AG04450 (cell line): ENCODE measurements around the gene DSCAML1. TPM values are rescaled to one million over a fixed set of nuclear protein-coding genes. Genes with fewer than 3 reads are reported as not detected.

Experiments used
- CTCF ChIA-PET: fragments of 300-600, 350-600 bp; formaldehyde crosslinking; extraction: SDS; loops from one replicate; lab custom pipeline; 2022; ENCODE audit warnings: antibody characterized with exemption, inconsistent platforms; lab: Charles Lee
- POLR2A ChIA-PET: fragments of 350-600 bp; formaldehyde crosslinking; extraction: SDS; loops from one replicate; lab custom pipeline; 2021; ENCODE audit warnings: antibody characterized with exemption, inconsistent platforms; lab: Yijun Ruan, JAX
- DNase-seq: peaks from one replicate; pipeline ENCODE4 v3.0.0-alpha.2; 2011; ENCODE audit warnings: low read depth, low spot score
- H3K27ac ChIP-seq: one replicate; pipeline ENCODE4 v1.5.1; 2012; ENCODE audit warnings: low read depth, low read length, control low read depth
- H3K27me3 ChIP-seq: one replicate; pipeline ENCODE4 v1.6.0; 2012; ENCODE audit warnings: low read length; ENCODE audit not compliant: control insufficient read depth, insufficient read depth
- H3K4me3 ChIP-seq: 2 replicates; pipeline ENCODE4 v1.5.1; 2011; ENCODE audit warnings: mild to moderate bottlenecking, low read depth, low read length, control low read depth
- H3K9me3 ChIP-seq: 2 replicates; pipeline ENCODE4 v1.5.1; 2012; ENCODE audit warnings: low read length; ENCODE audit not compliant: control insufficient read depth, insufficient read depth
- CTCF ChIP-seq: IDR thresholded peaks from 2 replicates; pipeline ENCODE4 v1.5.1; 2011; ENCODE audit warnings: low read depth, low read length, control low read depth, inconsistent platforms
- polyA plus RNA-seq: library from polyadenylated mRNA; depleted of rRNA; stranded (reverse); fragments of >200 nt; gene quantifications from 2 replicates; pipeline ENCODE4 v1.2.3, GENCODE V29; 2011

The DSCAML1 gene
- polyA plus RNA-seq, 1 experiment = not detected

- CTCF ChIA-PET = interaction anchor here (0.5 to 5.9 kb wide), 16 partner anchors 10 to 350 kb away, joined by 3 to 86 read pairs (median 4); no protein-coding TSS in a partner anchor
- H3K9me3 ChIP-seq = no peaks in the 10 kb centered on the region
- no peak overlapping the region for H3K4me3 ChIP-seq
- peak; percentile 59 for TF ChIP-seq CTCF
- H3K27me3 ChIP-seq = peaks cover 2% of the 10 kb centered on the region
- DNase-seq = no peak
- no peak overlapping the region for H3K27ac ChIP-seq
- POLR2A ChIA-PET = interaction anchor here (0.6 kb wide), 1 partner anchor 205 kb away, joined by 6 read pairs; no protein-coding TSS in a partner anchor
Observed at GRCh38 chr11:117621226-117621625, 175.8 kb downstream of the DSCAML1 start.

- no peak for TF ChIP-seq CTCF
- Histone ChIP-seq H3K4me3 (no peak overlapping the region), H3K27ac (no peak overlapping the region), H3K9me3 (no peaks in the 10 kb centered on the region), H3K27me3 (peaks cover 2% of the 10 kb centered on the region)
- ChIA-PET POLR2A (no interaction called here), CTCF (interaction anchor here (0.5 to 5.9 kb wide), 13 partner anchors 9 to 293 kb away, joined by 3 to 86 read pairs (median 5); no protein-coding TSS in a partner anchor)
- no peak for DNase-seq
Observed at GRCh38 chr11:117620659-117621058, 176.4 kb downstream of the DSCAML1 start.

- H3K27me3 ChIP-seq = peaks cover 2% of the 10 kb centered on the region
- ChIA-PET POLR2A (no interaction called here), CTCF (interaction anchor here (1.6 to 5.9 kb wide), 2 partner anchors 8 to 194 kb away, joined by 10 to 86 read pairs; no protein-coding TSS in a partner anchor)
- DNase-seq = no peak
- no peaks in the 10 kb centered on the region for H3K9me3 ChIP-seq
- H3K27ac ChIP-seq = no peak overlapping the region
- TF ChIP-seq CTCF = no peak
- no peak overlapping the region for H3K4me3 ChIP-seq
Observed at GRCh38 chr11:117620086-117620485, 176.9 kb downstream of the DSCAML1 start.

- H3K27ac ChIP-seq = no peak overlapping the region
- POLR2A ChIA-PET = interaction anchor here (0.7 kb wide), 1 partner anchor 41 kb away, joined by 3 read pairs; no protein-coding TSS in a partner anchor
- no peak for TF ChIP-seq CTCF
- no peak overlapping the region for H3K4me3 ChIP-seq
- CTCF ChIA-PET = interaction anchor here (1.6 to 5.9 kb wide), 2 partner anchors 8 to 194 kb away, joined by 10 to 86 read pairs; no protein-coding TSS in a partner anchor
- no peaks in the 10 kb centered on the region for H3K9me3 ChIP-seq
- peaks cover 2% of the 10 kb centered on the region for H3K27me3 ChIP-seq
- no peak for DNase-seq
Observed at GRCh38 chr11:117619661-117620060, 177.4 kb downstream of the DSCAML1 start.

- ChIA-PET POLR2A (interaction anchor here (0.7 kb wide), 1 partner anchor 40 kb away, joined by 3 read pairs; no protein-coding TSS in a partner anchor), CTCF (interaction anchor here (5.9 kb wide), 1 partner anchor 193 kb away, joined by 86 read pairs; no protein-coding TSS in a partner anchor)
- no peak for DNase-seq
- Histone ChIP-seq H3K4me3 (no peak overlapping the region), H3K27ac (no peak overlapping the region), H3K27me3 (peaks cover 2% of the 10 kb centered on the region), H3K9me3 (no peaks in the 10 kb centered on the region)
- no peak for TF ChIP-seq CTCF
Observed at GRCh38 chr11:117618982-117619355, 178.0 kb downstream of the DSCAML1 start.
